Stimulated activated CD4-positive, alpha-beta T cell treated with anti-CD3 and anti-CD28 coated beads, Interleukin-15, amount 100 ng/mL, for 48 hours (primary cell): ENCODE measurements around the gene PSD.
"Not testable (repeated sequence)": the region's sequence is repeated elsewhere in the genome, so short reads cannot be mapped to it uniquely, and the experiment has no call there.

Experiments
- DNase-seq, 2 donors: peaks; one replicate each; pipeline ENCODE4 v3.0.0-alpha.2; 2020; ENCODE audit warnings: low read depth in 2 of 2

Gene PSD

GRCh38 chr10:102418622-102419268, at the start of gene PSD:
Gene PSD, minus strand, starts transcription at chr10:102418785. Its CDS starts 1,747 bp downstream, at chr10:102417038.
- DNase-seq, result no peak

GRCh38 chr10:102467971-102468438, 49.4 kb upstream of the PSD start:
- no peak for DNase-seq

GRCh38 chr10:102467318-102467717, 48.7 kb upstream of the PSD start:
- DNase-seq, result no peak

DNA sequence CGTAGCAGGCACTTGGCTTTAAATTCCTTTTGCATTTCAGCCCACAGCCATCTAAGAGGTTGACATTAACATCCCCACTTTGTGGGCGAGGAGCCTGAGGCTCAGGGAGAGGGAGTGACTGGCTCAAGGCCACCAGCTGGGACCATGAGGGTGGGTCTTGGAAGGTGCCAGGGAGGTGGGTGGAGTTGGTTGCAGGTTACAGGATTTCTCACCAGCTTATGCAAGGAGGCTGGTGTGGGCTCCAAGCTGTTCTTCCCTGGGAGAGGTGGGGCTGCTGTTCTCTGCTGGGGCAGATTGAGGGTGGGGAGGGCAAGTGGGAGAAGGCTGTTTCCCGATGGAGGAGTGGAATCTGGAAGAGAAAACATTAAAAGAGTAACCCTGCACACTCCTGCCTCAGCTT, 46.9 kb upstream of the PSD start:
- DNase-seq, result no peak

DNA sequence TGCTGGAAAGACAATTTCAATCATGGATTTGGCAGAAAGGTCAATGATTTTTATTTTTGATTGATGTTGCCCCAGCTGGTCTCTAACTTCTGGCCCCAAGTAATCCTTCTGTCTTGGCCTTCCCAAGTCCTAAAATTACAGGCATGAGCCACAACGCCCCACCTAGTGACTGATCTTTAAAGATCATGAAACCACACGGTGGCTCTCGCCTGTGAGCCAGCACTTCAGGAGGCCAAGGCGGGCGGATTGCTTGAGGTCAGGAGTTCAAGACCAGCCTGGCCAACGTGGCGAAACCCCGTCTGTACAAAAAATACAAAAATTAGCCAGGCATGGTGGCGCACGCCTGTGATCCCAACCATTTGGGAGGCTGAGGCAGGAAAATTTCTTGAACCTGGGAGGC, 45.4 kb upstream of the PSD start:
- DNase-seq, result no peak

DNA sequence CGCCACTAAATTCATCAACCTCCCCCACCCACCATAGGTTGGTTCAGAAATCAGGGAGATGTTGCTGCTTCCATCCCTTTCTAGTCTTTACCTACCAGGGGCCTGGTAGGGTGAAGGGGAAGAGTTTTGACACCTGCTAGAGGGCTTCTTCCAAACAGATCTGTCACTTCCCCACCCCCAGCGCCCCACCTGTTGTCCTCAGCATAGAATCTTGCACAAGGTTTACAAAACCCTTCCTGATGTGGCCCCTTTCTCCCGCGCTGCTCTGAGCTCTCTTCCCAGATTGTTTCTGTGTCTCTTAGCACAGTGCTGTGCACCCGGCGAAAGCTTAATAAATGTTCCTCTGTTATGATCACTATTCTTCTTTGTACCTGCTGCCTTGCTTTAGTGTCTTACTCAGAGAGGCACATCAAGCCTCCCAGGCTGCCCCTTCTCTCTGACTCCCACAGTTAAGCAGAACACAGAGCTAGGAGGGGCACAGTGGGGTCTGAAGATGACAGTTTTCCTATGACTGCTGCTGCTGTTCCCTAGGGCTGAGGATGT, 44.0 kb upstream of the PSD start:
- no peak for DNase-seq

DNA sequence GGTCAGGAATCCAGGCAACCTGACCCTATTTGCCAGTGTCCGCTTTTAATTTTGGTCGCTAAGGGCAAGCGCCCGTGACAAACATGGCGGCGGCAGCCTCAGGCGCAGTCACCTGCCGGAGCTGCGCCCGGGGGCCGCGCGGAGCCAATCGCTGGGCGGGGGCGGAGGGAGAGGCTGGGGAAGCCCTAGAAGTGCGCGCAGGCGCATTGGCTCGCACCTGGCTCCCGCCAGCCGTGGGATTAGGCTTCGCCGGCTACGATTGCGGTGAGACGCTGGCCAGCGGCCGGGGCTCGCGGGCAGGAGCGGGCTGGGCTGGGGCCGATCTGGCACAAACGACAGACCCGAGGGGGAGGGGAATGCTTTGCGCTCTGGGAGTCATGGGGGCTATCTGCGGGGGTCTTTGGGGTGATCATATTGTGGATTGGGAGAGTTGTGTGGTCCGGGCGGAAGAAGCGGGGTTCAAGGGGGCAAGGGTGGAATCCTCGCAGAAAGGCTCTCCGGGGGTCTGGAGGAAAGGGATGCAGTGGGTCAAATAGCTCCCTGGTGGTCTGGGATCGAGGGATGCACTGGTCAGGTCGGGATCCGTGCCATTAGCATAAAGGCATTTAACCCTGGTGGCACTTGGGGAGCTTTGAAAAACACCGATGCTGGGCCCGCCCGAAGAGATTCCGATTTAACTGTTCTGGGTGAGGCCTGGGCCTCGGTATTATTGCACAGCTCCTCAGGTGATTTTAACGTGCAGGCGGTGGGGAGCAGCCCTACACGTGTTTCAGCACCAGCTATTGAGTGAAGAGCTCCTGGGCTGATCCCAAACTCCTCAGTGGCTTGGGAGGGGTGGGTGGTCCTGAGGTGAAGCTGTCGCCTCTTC, 42.8 kb upstream of the PSD start:
- peak; percentile 86 to 94 for DNase-seq

- no peak for DNase-seq
These were observed 42.2 kb upstream of the PSD start for GRCh38 chr10:102460836-102461186.

GRCh38 chr10:102458656-102459055, 40.1 kb upstream of the PSD start:
- no peak for DNase-seq

DNA sequence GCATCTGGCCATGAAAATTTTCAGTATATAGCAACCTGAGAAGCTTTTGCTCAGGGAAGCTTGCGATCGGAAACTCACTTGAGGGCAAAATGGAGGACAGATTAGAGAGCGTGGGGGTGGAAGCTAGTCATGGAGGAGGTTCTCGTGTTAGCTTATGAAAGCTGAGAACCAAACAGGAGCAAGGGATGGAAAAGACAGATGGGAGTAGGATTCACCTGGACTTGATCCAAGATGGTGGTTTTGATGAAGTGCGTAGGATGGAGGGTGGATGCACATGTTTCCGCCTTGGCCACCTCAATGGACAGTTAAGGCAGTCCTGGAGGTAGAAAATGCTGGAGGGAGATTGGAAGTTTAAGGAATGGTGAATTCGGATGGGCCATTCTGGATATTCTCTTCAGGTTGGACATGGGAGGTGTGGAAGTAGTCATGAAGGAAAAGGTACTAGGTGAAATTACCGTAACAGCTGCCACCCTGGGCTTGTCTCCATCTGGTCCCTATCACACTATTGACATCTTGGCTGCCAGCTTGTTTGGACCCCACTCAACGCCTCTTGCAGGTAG, 39.1 kb upstream of the PSD start:
- DNase-seq, result no peak

- DNase-seq, result no peak
These were observed 37.4 kb upstream of the PSD start for GRCh38 chr10:102455893-102456471.

- DNase-seq, result not testable (repeated sequence)
These were observed 36.3 kb upstream of the PSD start for GRCh38 chr10:102454662-102455487.

- no peak for DNase-seq
These were observed 34.9 kb upstream of the PSD start for GRCh38 chr10:102453502-102453901.

GRCh38 chr10:102452672-102453340, 34.2 kb upstream of the PSD start:
- DNase-seq, result peak; percentile 67 to 68

GRCh38 chr10:102451105-102451969, 32.8 kb upstream of the PSD start, which contains the start of gene C10orf95:
Gene C10orf95, minus strand, starts transcription at chr10:102451543. Its CDS starts 450 bp downstream, at chr10:102451093.
- DNase-seq, result no peak

- peak; percentile 64 to 81 for DNase-seq
These were observed 32.0 kb upstream of the PSD start for GRCh38 chr10:102450374-102451104.

- no peak for DNase-seq
These were observed 31.5 kb upstream of the PSD start for GRCh38 chr10:102450124-102450373.

GRCh38 chr10:102449321-102450123, 30.9 kb upstream of the PSD start:
- peak; percentile 79 to 85 for DNase-seq
